Astrocyte of the cerebellum (primary cell): ENCODE data around the gene ARFGEF3.

Experiments
- DNase-seq: peaks from one replicate; pipeline ENCODE4 v3.0.0-alpha.2; 2011; ENCODE audit warnings: low read depth
- H3K4me3 ChIP-seq: 2 replicates; pipeline ENCODE4 v1.5.1; 2011; ENCODE audit warnings: mild to moderate bottlenecking, low read depth, low read length, moderate library complexity
- CTCF ChIP-seq: IDR thresholded peaks from 2 replicates; pipeline ENCODE4 v1.5.1; 2012; ENCODE audit warnings: low read length, low read depth, moderate library complexity, mild to moderate bottlenecking; ENCODE audit errors: missing control alignments
- in situ Hi-C: cut with HindIII; loops from 2 replicates; pipeline ENCODE4 v1.10.0; 2017; ENCODE audit warnings: low sequenced_read_pairs

ARFGEF3 gene

GRCh38 chr6:138229663-138230179, 68.0 kb downstream of the ARFGEF3 start:
- in situ Hi-C loops = no loop called here
- no peak for TF ChIP-seq CTCF
- no peak for DNase-seq
- H3K4me3 ChIP-seq = no peak overlapping the region

GRCh38 chr6:138230221-138230620, 68.5 kb downstream of the ARFGEF3 start:
- in situ Hi-C loops = no loop called here
- no peak for TF ChIP-seq CTCF
- no peak overlapping the region for H3K4me3 ChIP-seq
- DNase-seq = no peak

GRCh38 chr6:138230759-138231380, 69.1 kb downstream of the ARFGEF3 start:
- H3K4me3 ChIP-seq = no peak overlapping the region
- no peak for DNase-seq
- TF ChIP-seq CTCF = no peak
- in situ Hi-C loops = no loop called here

- no peak overlapping the region for H3K4me3 ChIP-seq
- in situ Hi-C loops = no loop called here
- no peak for DNase-seq
- no peak for TF ChIP-seq CTCF
Observed at GRCh38 chr6:138231381-138231886, 69.7 kb downstream of the ARFGEF3 start.

GRCh38 chr6:138234363-138234762, 72.6 kb downstream of the ARFGEF3 start:
- in situ Hi-C loops = no loop called here
- TF ChIP-seq CTCF = no peak
- no peak for DNase-seq
- H3K4me3 ChIP-seq = no peak overlapping the region

- TF ChIP-seq CTCF = no peak
- DNase-seq = no peak
- H3K4me3 ChIP-seq = no peak overlapping the region
- in situ Hi-C loops = no loop called here
Observed at GRCh38 chr6:138235205-138235604, 73.5 kb downstream of the ARFGEF3 start.
